K562 (cell line): ENCODE results near the gene TTC27. TPM values are rescaled to one million over a fixed set of nuclear protein-coding genes. Genes with fewer than 3 reads are reported as not detected.
A peak's percentile ranks its signal among the peaks of the same experiment; 100 is the strongest.

Experiments used
- ATAC-seq: fragments of 200-7000 bp; cut with Tn5 transposase; 3 replicates; pipeline ENCODE4 v1.9.1; 2020; ENCODE audit warnings: moderate library complexity
- BruUV-seq: library from RNA; stranded (reverse); fragments of 400-500 nt; replicated peaks from 2 replicates; lab custom pipeline; 2021; lab: Mats Ljungman, UMichigan
- CTCF ChIA-PET: fragments of 300-600 bp; formaldehyde crosslinking; extraction: SDS; loops from one replicate; lab custom pipeline; 2021; ENCODE audit warnings: low intra/inter-chr PET ratio; lab: Yijun Ruan, JAX
- POLR2A ChIA-PET: fragments of 300-600, 350-650 bp; sonication (Branson Sonifier 250); formaldehyde crosslinking; extraction: SDS; loops from one replicate; lab custom pipeline; 2021; ENCODE audit warnings: antibody characterized with exemption, inconsistent platforms; lab: Yijun Ruan, JAX
- DNase-seq, 4 experiments: peaks; one replicate each; pipeline versions ENCODE4 v3.0.0 to v3.0.0-alpha.2; 2011 to 2018; ENCODE audit warnings: low spot score in 3 of 4, mixed read lengths in 3 of 4; ENCODE audit errors: extremely low read depth in 1 of 4
- FAIRE-seq: peaks from 2 replicates; lab custom pipeline; 2011; peaks lifted over from hg19 to GRCh38; lab: Jason Lieb, UNC
- H2AFZ ChIP-seq: 2 replicates; pipeline ENCODE4 v1.6.0; 2011; ENCODE audit warnings: low read depth, low read length, control low read depth, inconsistent platforms
- H3K27ac ChIP-seq: fragments of 200-600 bp; 3 replicates; pipeline ENCODE4 v1.8.0; 2011; ENCODE audit warnings: low read depth, mild to moderate bottlenecking, control low read depth, inconsistent platforms, low read length, moderate library complexity, mixed read lengths; ENCODE audit errors: extremely low read depth
- H3K27me3 ChIP-seq, 2 experiments: fragments of 300-600 bp in 1 of 2; 2 replicates in 1 of 2; 3 replicates in 1 of 2; pipeline versions ENCODE4 v1.6.0 to v1.8.0; 2011; ENCODE audit warnings: inconsistent platforms in 2 of 2, low read length in 2 of 2, mild to moderate bottlenecking in 1 of 2, mixed read lengths in 1 of 2, moderate library complexity in 1 of 2; ENCODE audit not compliant: control insufficient read depth in 2 of 2, insufficient read depth in 2 of 2
- H3K36me3 ChIP-seq: fragments of 300-600 bp; 3 replicates; pipeline ENCODE4 v1.8.0; 2011; ENCODE audit warnings: mild to moderate bottlenecking, low read length, inconsistent platforms; ENCODE audit not compliant: control insufficient read depth, insufficient read depth
- H3K4me1 ChIP-seq, 2 experiments: fragments of 200-600 bp in 1 of 2; replicated peaks in 1 of 2; 2 replicates in 1 of 2; 3 replicates in 1 of 2; pipeline versions ENCODE4 v1.5.1 to v1.8.0; 2011; ENCODE audit warnings: inconsistent platforms in 2 of 2, low read length in 2 of 2, mild to moderate bottlenecking in 1 of 2, mixed read lengths in 1 of 2, moderate library complexity in 1 of 2; ENCODE audit not compliant: control insufficient read depth in 2 of 2, insufficient read depth in 2 of 2
- H3K4me2 ChIP-seq: 2 replicates; pipeline ENCODE4 v1.6.1; 2011; ENCODE audit warnings: low read length, control low read depth, inconsistent platforms, mixed read lengths; ENCODE audit not compliant: insufficient read depth
- H3K4me3 ChIP-seq: fragments of 200-600 bp; sonication (generic), shearing (Covaris generic); 2 replicates; pipeline ENCODE4 v1.5.1; 2016; ENCODE audit warnings: control low read depth, inconsistent platforms
- H3K79me2 ChIP-seq: fragments of 200-600 bp; 3 replicates; pipeline ENCODE4 v1.8.0; 2011; ENCODE audit warnings: low read length, inconsistent platforms; ENCODE audit not compliant: control insufficient read depth, insufficient read depth
- H3K9ac ChIP-seq, 2 experiments: 2 replicates each; pipeline versions ENCODE4 v1.6.0 to v1.6.1; 2011; ENCODE audit warnings: low read depth in 2 of 2, low read length in 2 of 2, control low read depth in 1 of 2, inconsistent platforms in 1 of 2, mild to moderate bottlenecking in 1 of 2, mixed read lengths in 1 of 2; ENCODE audit not compliant: insufficient read depth in 1 of 2
- H3K9me1 ChIP-seq: one replicate; pipeline ENCODE4 v1.6.0; 2011; ENCODE audit warnings: inconsistent platforms, mild to moderate bottlenecking, low read length, moderate library complexity; ENCODE audit not compliant: control insufficient read depth, insufficient read depth
- H3K9me3 ChIP-seq: replicated peaks from 2 replicates; pipeline ENCODE4 v1.5.1; 2011; ENCODE audit warnings: low read depth, low read length, inconsistent platforms; ENCODE audit not compliant: control insufficient read depth, insufficient read depth
- H4K20me1 ChIP-seq: replicated peaks from 2 replicates; pipeline ENCODE4 v1.6.1; 2011; ENCODE audit warnings: low read length, inconsistent platforms, mixed read lengths; ENCODE audit not compliant: control insufficient read depth, insufficient read depth
- CAMTA2 ChIP-seq: fragments of 250-450 bp; sonication (Bioruptor Pico); conservative IDR thresholded peaks from 2 replicates; pipeline ENCODE4 v1.5.1; 2022
- CC2D1A ChIP-seq: fragments of 450-650 bp; IDR thresholded peaks from 2 replicates; pipeline ENCODE4 v1.6.1; 2017; ENCODE audit warnings: mild to moderate bottlenecking
- CLOCK ChIP-seq: fragments of 250-450 bp; sonication (Bioruptor Pico); IDR thresholded peaks from 2 replicates; pipeline ENCODE4 v1.4.0; 2020; ENCODE audit warnings: mild to moderate bottlenecking, moderate library complexity, borderline replicate concordance
- CREB1 ChIP-seq, 2 experiments: sonication (generic) in 1 of 2; formaldehyde crosslinking in 1 of 2; IDR thresholded peaks; 2 replicates each; pipeline versions ENCODE4 v1.6.1 to v1.8.0; 2012 to 2022; ENCODE audit warnings: inconsistent platforms in 1 of 2, mild to moderate bottlenecking in 1 of 2, missing genetic modification reagents in 1 of 2, moderate library complexity in 1 of 2
- ELF1 ChIP-seq: fragments of 200-800 bp; sonication (Bioruptor generic); IDR thresholded peaks from 2 replicates; pipeline ENCODE4 v1.6.1; 2016; ENCODE audit warnings: missing genetic modification characterization, missing compliant biosample characterization
- ERF ChIP-seq: fragments of 450-650 bp; formaldehyde crosslinking; IDR thresholded peaks from 2 replicates; pipeline ENCODE4 v1.4.0; 2020; ENCODE audit warnings: mild to moderate bottlenecking, mixed read lengths
- ESRRB ChIP-seq: fragments of 250-450 bp; sonication (Bioruptor Pico); IDR thresholded peaks from 2 replicates; pipeline ENCODE4 v1.5.0; 2020; ENCODE audit warnings: mild to moderate bottlenecking, moderate library complexity, borderline replicate concordance
- FOXO4 ChIP-seq: fragments of 450-650 bp; formaldehyde crosslinking; IDR thresholded peaks from 2 replicates; pipeline ENCODE4 v1.4.0; 2020; ENCODE audit warnings: mild to moderate bottlenecking, moderate library complexity
- HDAC8 ChIP-seq: fragments of 450-650 bp; IDR thresholded peaks from 2 replicates; pipeline ENCODE4 v1.6.1; 2016; ENCODE audit warnings: mild to moderate bottlenecking, missing genetic modification characterization, moderate library complexity, missing compliant biosample characterization
- HMBOX1 ChIP-seq: sonication (generic); IDR thresholded peaks from 2 replicates; pipeline ENCODE4 v1.6.1; 2016
- IRF9 ChIP-seq: fragments of 450-650 bp; IDR thresholded peaks from 2 replicates; pipeline ENCODE4 v1.6.1; 2016; ENCODE audit warnings: missing biosample characterization, missing genetic modification characterization
- MAFG ChIP-seq: fragments of 450-650 bp; conservative IDR thresholded peaks from 2 replicates; pipeline ENCODE4 v1.6.1; 2016; ENCODE audit warnings: missing genetic modification characterization, missing compliant biosample characterization
- POLR3G ChIP-seq: IDR thresholded peaks from 2 replicates; pipeline ENCODE4 v1.6.1; 2011; ENCODE audit not compliant: insufficient read length, insufficient replicate concordance; ENCODE audit errors: extremely low read depth
- SMARCC2 ChIP-seq: fragments of 450-650 bp; IDR thresholded peaks from 2 replicates; pipeline ENCODE4 v1.6.1; 2017; ENCODE audit warnings: antibody characterized with exemption, moderate library complexity, mild to moderate bottlenecking, low read depth
- STAT5B ChIP-seq: fragments of 250-450 bp; sonication (Bioruptor Pico); IDR thresholded peaks from 2 replicates; pipeline ENCODE4 v1.8.0; 2021; ENCODE audit warnings: mild to moderate bottlenecking, inconsistent platforms
- ZNF316 ChIP-seq: fragments of 450-650 bp; IDR thresholded peaks from 2 replicates; pipeline ENCODE4 v1.6.1; 2016
- WGBS: fragments of 100-300 bp; shearing (Covaris generic); methylation state at CpG from one replicate; pipeline ENCODE4 v1.1.6; 2016; ENCODE audit warnings: low coverage, mixed read lengths; ENCODE audit not compliant: insufficient coverage; ENCODE audit errors: missing lambda C conversion rate; 5-methylcytosine and 5-hydroxymethylcytosine counted together
- in situ Hi-C: fragments of 300-500 bp; cut with MboI; formaldehyde crosslinking; loops from 4 replicates; pipeline ENCODE4 v1.15.0; 2018; ENCODE audit warnings: inconsistent platforms, mixed read lengths
- intact Hi-C: fragments of 100-400 bp; cut with micrococcal nuclease; formaldehyde crosslinking; loops from 2 replicates; pipeline ENCODE4 v1.14.2; 2022
- polyA plus RNA-seq, 8 experiments: library from polyadenylated mRNA; depleted of rRNA in 4 of 8; stranded (reverse) in 5 of 8; unstranded in 3 of 8; fragments of >200 nt; fragmentation: Nextera tagmentation in 2 of 8; fragmentation: Illumina TruSeq in 1 of 8; extraction: Ambion mirVana in 2 of 8; extraction: Trizol in 1 of 8; gene quantifications; 2 replicates each; pipeline versions ENCODE4 v1.2.1 to v1.2.3, GENCODE V29; 2011 to 2014; ENCODE audit warnings: inconsistent platforms in 1 of 8, missing spikeins in 1 of 8
- total RNA-seq, 7 experiments: library from RNA; depleted of rRNA in 6 of 7; stranded (reverse); fragments of >200 nt in 6 of 7; fragmentation: Illumina TruSeq in 2 of 7; extraction: Trizol in 2 of 7; gene quantifications; 2 replicates each; pipeline versions ENCODE4 v1.2.1 to v1.2.3, GENCODE V29; 2011 to 2021; ENCODE audit warnings: low replicate concordance in 1 of 7

Gene TTC27
- total and polyA plus RNA-seq, 9 of the 15 experiments (the other 6 are each of a cell fraction or from before 2014, with no cell fraction given) = 44.3 to 93.4 (median 57.3) TPM

- no peak overlapping the region for H3K4me3 ChIP-seq
- intact Hi-C loops (no loop called here), in situ Hi-C loops (loop anchor here (25.0 kb wide), 1 partner anchor 819 kb away; the partner anchor contains the start of gene FAM98A)
- H4K20me1 ChIP-seq = no peaks in the 10 kb centered on the region
- 0% methylated on average over 1 of the region's 1 CpG for WGBS
- BruUV-seq = no TSS peak
- no peak overlapping the region for H3K9ac ChIP-seq
- H3K36me3 ChIP-seq = peaks cover 6% of the 10 kb centered on the region; the same call in 2 of the 3 replicates
- POLR2A ChIA-PET = interaction anchor here (0.6 kb wide), 1 partner anchor 1030 kb away, joined by 3 read pairs; no protein-coding TSS in a partner anchor
- ATAC-seq (peak; percentile 90), FAIRE-seq (peak; percentile 91), DNase-seq (peak; percentile 27 to 80 (median 55))
- no peaks in the 10 kb centered on the region; the same call in 2 of the 3 replicates for H3K79me2 ChIP-seq
- no peak overlapping the region for H2AFZ ChIP-seq
- peaks cover 6 to 14% of the 10 kb centered on the region in 2 experiments; a peak in 3 of 5 replicates for H3K4me1 ChIP-seq
- H3K27me3 ChIP-seq = no peaks in the 10 kb centered on the region
- peak overlapping the region; percentile 3; the same call in 1 of the 2 replicates for H3K4me2 ChIP-seq
- H3K9me3 ChIP-seq = no peaks in the 10 kb centered on the region
- CTCF ChIA-PET = no interaction called here
- peak overlapping the region; percentile 42; the same call in 2 of the 3 replicates for H3K27ac ChIP-seq
- H3K9me1 ChIP-seq = no peaks in the 10 kb centered on the region
- TF ChIP-seq IRF9 (tag) (peak; percentile 74), ESRRB (CRISPR knock-in tag) (peak; percentile 52; the same call in 1 of the 2 replicates), POLR3G (no peak), CAMTA2 (CRISPR knock-in tag) (no peak), MAFG (tag) (peak; percentile 73), CLOCK (CRISPR knock-in tag) (no peak), FOXO4 (CRISPR knock-in tag) (no peak), ZNF316 (peak; percentile 60), HDAC8 (no peak), STAT5B (CRISPR knock-in tag) (no peak), SMARCC2 (peak; percentile 98), ERF (CRISPR knock-in tag) (no peak), CC2D1A (peak; percentile 95), HMBOX1 (peak; percentile 97), ELF1 (tag) (no peak), CREB1 (IDR thresholded peaks at IDR 0.05) (no peak), CREB1 (CRISPR knock-in tag; IDR thresholded peaks at IDR 0.05) (no peak)
These were observed 140.7 kb downstream of the TTC27 start for GRCh38 chr2:32768387-32769174.
